Prostate gland (tissue), 2 donors: Measurements from ENCODE around the gene VAPA. TPM values are rescaled to one million over a fixed set of nuclear protein-coding genes. Genes with fewer than 3 reads are reported as not detected.

ENCODE experiments used
- DNase-seq: peaks from one replicate; pipeline ENCODE4 v3.0.0-alpha.2; 2019; ENCODE audit warnings: low spot score
- H3K27ac ChIP-seq, 2 donors: fragments of 200-600 bp; sonication (generic); 2 replicates each; pipeline ENCODE4 v1.5.1; 2017 to 2019
- H3K27me3 ChIP-seq: fragments of 200-600 bp; sonication (generic); replicated peaks from 2 replicates; pipeline ENCODE4 v1.5.1; 2019; ENCODE audit not compliant: insufficient read depth
- H3K36me3 ChIP-seq, 2 donors: fragments of 200-600 bp; sonication (generic); 1 replicate in 1 of 2; 2 replicates in 1 of 2; pipeline versions ENCODE4 v1.5.1 to v1.8.1; 2017 to 2019
- H3K4me1 ChIP-seq: fragments of 200-600 bp; sonication (generic); replicated peaks from 2 replicates; pipeline ENCODE4 v1.5.1; 2019
- H3K4me3 ChIP-seq, 2 donors: fragments of 200-600 bp; sonication (generic); 2 replicates each; pipeline ENCODE4 v1.5.1; 2017 to 2019
- H3K9me3 ChIP-seq: fragments of 200-600 bp; sonication (generic); 2 replicates; pipeline ENCODE4 v1.5.1; 2017
- CTCF ChIP-seq, 4 experiments: fragments of 200-600 bp in 2 of 4; fragments of 450-650 bp in 2 of 4; sonication (generic) in 2 of 4; IDR thresholded peaks; 1 replicate in 3 of 4; 2 replicates in 1 of 4; pipeline ENCODE4 v1.5.1; 2016 to 2019; ENCODE audit warnings: antibody characterized with exemption in 4 of 4, mild to moderate bottlenecking in 2 of 4, moderate library complexity in 2 of 4
- POLR2A ChIP-seq: fragments of 450-650 bp; IDR thresholded peaks from one replicate; pipeline ENCODE4 v1.6.1; 2016; ENCODE audit warnings: antibody characterized with exemption, mild to moderate bottlenecking
- POLR2AphosphoS5 ChIP-seq: sonication (generic); formaldehyde crosslinking; IDR thresholded peaks from one replicate; pipeline ENCODE4 v1.6.1; 2017; ENCODE audit warnings: antibody characterized with exemption
- WGBS: methylation state at CpG from one replicate; pipeline ENCODE4 v1.1.5; 2018; 5-methylcytosine and 5-hydroxymethylcytosine counted together
- intact Hi-C: fragments of 100-400 bp; cut with DNase I; formaldehyde crosslinking; loops from one replicate; pipeline ENCODE4 v1.14.2; 2022
- total RNA-seq, 2 donors: library from RNA; depleted of rRNA; stranded (reverse); fragments of >200 nt; gene quantifications; one replicate each; pipeline ENCODE4 v1.1.0, GENCODE V29; 2016

The VAPA gene
- total RNA-seq, 2 donors from 2014 or later, result 140 to 183 TPM

GRCh38 chr18:9878095-9878494, 35.7 kb upstream of the VAPA start:
- no peaks in the 10 kb centered on the region for H3K27me3 ChIP-seq
- no peaks in the 10 kb centered on the region for H3K9me3 ChIP-seq
- 96% methylated on average over 1 of the region's 1 CpG for WGBS
- H3K27ac ChIP-seq, result no peak overlapping the region
- TF ChIP-seq CTCF (IDR thresholded peaks at IDR 0.05), result no peak
- TF ChIP-seq POLR2A, result no peak
- TF ChIP-seq POLR2AphosphoS5, result no peak
- intact Hi-C loops, result no loop called here
- no peaks in the 10 kb centered on the region for H3K36me3 ChIP-seq
- no peak for DNase-seq
- H3K4me1 ChIP-seq, result no peaks in the 10 kb centered on the region
- no peak overlapping the region for H3K4me3 ChIP-seq

GRCh38 chr18:9878783-9879242, 35.0 kb upstream of the VAPA start:
- TF ChIP-seq POLR2A (no peak), POLR2AphosphoS5 (no peak), CTCF (IDR thresholded peaks at IDR 0.05) (no peak)
- DNase-seq, result no peak
- Histone ChIP-seq H3K4me3 (no peak overlapping the region), H3K4me1 (no peaks in the 10 kb centered on the region), H3K9me3 (no peaks in the 10 kb centered on the region), H3K36me3 (no peaks in the 10 kb centered on the region), H3K27ac (no peak overlapping the region), H3K27me3 (no peaks in the 10 kb centered on the region)
- 95% methylated on average over 6 of the region's 6 CpGs for WGBS
- intact Hi-C loops, result no loop called here

- no peaks in the 10 kb centered on the region for H3K9me3 ChIP-seq
- no peak overlapping the region for H3K4me3 ChIP-seq
- WGBS, result 89% methylated on average over 6 of the region's 6 CpGs
- no peak for DNase-seq
- no peaks in the 10 kb centered on the region for H3K27me3 ChIP-seq
- intact Hi-C loops, result no loop called here
- no peak for TF ChIP-seq POLR2AphosphoS5
- TF ChIP-seq CTCF (IDR thresholded peaks at IDR 0.05), result no peak
- no peak for TF ChIP-seq POLR2A
- no peaks in the 10 kb centered on the region for H3K4me1 ChIP-seq
- no peak overlapping the region for H3K27ac ChIP-seq
- no peaks in the 10 kb centered on the region for H3K36me3 ChIP-seq
Measured at GRCh38 chr18:9884090-9884489, 29.7 kb upstream of the VAPA start.

- Histone ChIP-seq H3K27ac (no peak overlapping the region), H3K4me3 (no peak overlapping the region), H3K9me3 (no peaks in the 10 kb centered on the region), H3K4me1 (no peaks in the 10 kb centered on the region), H3K27me3 (no peaks in the 10 kb centered on the region), H3K36me3 (no peaks in the 10 kb centered on the region)
- no peak for TF ChIP-seq POLR2A
- no peak for TF ChIP-seq CTCF (IDR thresholded peaks at IDR 0.05)
- no peak for TF ChIP-seq POLR2AphosphoS5
- 95% methylated on average over 12 of the region's 12 CpGs for WGBS
- intact Hi-C loops, result no loop called here
- no peak for DNase-seq
Measured at GRCh38 chr18:9884532-9885140, 29.2 kb upstream of the VAPA start.
